GM06990 (cell line): Measurements from ENCODE around the gene GPX7.
A peak's percentile ranks its signal among the peaks of the same experiment; 100 is the strongest.

Experiments
- DNase-seq: peaks from one replicate; pipeline ENCODE4 v3.0.0-alpha.2; 2011; ENCODE audit not compliant: insufficient read length; ENCODE audit errors: extremely low read depth
- H3K27me3 ChIP-seq: replicated peaks from 2 replicates; pipeline ENCODE4 v1.6.0; 2011; ENCODE audit warnings: low read length; ENCODE audit not compliant: control insufficient read depth, insufficient read depth
- H3K36me3 ChIP-seq: 2 replicates; pipeline ENCODE4 v1.5.1; 2011; ENCODE audit warnings: low read length; ENCODE audit not compliant: control insufficient read depth, insufficient read depth
- H3K4me3 ChIP-seq: replicated peaks from 2 replicates; pipeline ENCODE4 v1.5.1; 2011; ENCODE audit warnings: low read depth, mild to moderate bottlenecking, control low read depth, low read length
- CTCF ChIP-seq: IDR thresholded peaks from 2 replicates; pipeline ENCODE4 v1.5.1; 2011; ENCODE audit warnings: low read length, control low read depth, mild to moderate bottlenecking, inconsistent platforms; ENCODE audit not compliant: insufficient read depth, poor library complexity, severe bottlenecking

GPX7 gene

GRCh38 chr1:52599236-52599635 is 2.9 kb upstream of the GPX7 start:
- Histone ChIP-seq H3K36me3 (no peaks in the 10 kb centered on the region), H3K27me3 (no peaks in the 10 kb centered on the region), H3K4me3 (no peak overlapping the region)
- DNase-seq = no peak
- no peak for TF ChIP-seq CTCF

- no peak for DNase-seq
- Histone ChIP-seq H3K4me3 (no peak overlapping the region), H3K27me3 (no peaks in the 10 kb centered on the region), H3K36me3 (no peaks in the 10 kb centered on the region)
- no peak for TF ChIP-seq CTCF
Measured at GRCh38 chr1:52600533-52601179, 1.5 kb upstream of the GPX7 start.

- Histone ChIP-seq H3K27me3 (no peaks in the 10 kb centered on the region), H3K36me3 (peaks cover 1% of the 10 kb centered on the region; the same call in 1 of the 2 replicates), H3K4me3 (peak overlapping the region; percentile 63)
- no peak for DNase-seq
- TF ChIP-seq CTCF = no peak
Measured at GRCh38 chr1:52601519-52601918, 652 bp upstream of the GPX7 start.

GRCh38 chr1:52602856-52603600 is 857 bp downstream of the GPX7 start:
- Histone ChIP-seq H3K4me3 (peak overlapping the region; percentile 63), H3K36me3 (peaks cover 4% of the 10 kb centered on the region), H3K27me3 (no peaks in the 10 kb centered on the region)
- TF ChIP-seq CTCF = no peak
- DNase-seq = no peak

- Histone ChIP-seq H3K36me3 (peaks cover 7% of the 10 kb centered on the region), H3K27me3 (no peaks in the 10 kb centered on the region), H3K4me3 (peak overlapping the region; percentile 63)
- no peak for DNase-seq
- TF ChIP-seq CTCF = no peak
Measured at GRCh38 chr1:52603630-52604029, 1.5 kb downstream of the GPX7 start.
